GM19023 (cell line): Measurements from ENCODE around the gene RAD51.
"Not testable (repeated sequence)": the region's sequence is repeated elsewhere in the genome, so short reads cannot be mapped to it uniquely, and the experiment has no call there.

ENCODE experiments used
- ATAC-seq: cut with Tn5 transposase; IDR thresholded peaks from one replicate; pipeline ENCODE4 v1.9.1; 2021; ENCODE audit warnings: mild to moderate bottlenecking, moderate library complexity; ENCODE audit not compliant: unreplicated experiment

RAD51 gene

DNA sequence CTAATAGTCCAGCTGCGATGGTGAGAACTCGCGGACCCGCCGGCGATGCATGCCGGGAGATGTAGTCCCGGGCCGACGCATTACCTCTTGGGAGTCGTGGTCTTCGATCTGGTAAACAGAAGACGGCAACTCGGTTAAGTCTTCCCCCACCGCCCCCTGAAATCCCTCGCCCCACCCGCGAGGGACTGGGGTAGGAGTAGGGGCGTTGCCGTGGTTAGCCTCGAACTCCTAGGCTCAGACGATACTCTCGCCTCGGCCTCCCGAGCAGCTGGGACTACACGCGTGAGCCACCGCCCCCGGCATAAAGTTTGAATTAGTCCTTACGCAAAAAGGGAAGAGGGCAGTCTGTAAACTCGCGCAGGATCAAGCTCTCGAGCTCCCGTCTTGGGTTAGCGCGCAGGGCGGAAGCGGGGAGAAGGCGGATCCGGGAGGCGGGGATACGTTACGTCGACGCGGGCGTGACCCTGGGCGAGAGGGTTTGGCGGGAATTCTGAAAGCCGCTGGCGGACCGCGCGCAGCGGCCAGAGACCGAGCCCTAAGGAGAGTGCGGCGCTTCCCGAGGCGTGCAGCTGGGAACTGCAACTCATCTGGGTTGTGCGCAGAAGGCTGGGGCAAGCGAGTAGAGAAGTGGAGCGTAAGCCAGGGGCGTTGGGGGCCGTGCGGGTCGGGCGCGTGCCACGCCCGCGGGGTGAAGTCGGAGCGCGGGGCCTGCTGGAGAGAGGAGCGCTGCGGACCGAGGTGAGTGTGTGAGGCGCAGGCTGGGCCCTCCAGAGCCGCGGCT is at the start of gene RAD51:
Gene RAD51 (plus strand): TSS at position 487 of the 781 bp plus-strand sequence. CDS start 3,585 bp downstream, outside the sequence.
- peak; percentile 81 for ATAC-seq

DNA sequence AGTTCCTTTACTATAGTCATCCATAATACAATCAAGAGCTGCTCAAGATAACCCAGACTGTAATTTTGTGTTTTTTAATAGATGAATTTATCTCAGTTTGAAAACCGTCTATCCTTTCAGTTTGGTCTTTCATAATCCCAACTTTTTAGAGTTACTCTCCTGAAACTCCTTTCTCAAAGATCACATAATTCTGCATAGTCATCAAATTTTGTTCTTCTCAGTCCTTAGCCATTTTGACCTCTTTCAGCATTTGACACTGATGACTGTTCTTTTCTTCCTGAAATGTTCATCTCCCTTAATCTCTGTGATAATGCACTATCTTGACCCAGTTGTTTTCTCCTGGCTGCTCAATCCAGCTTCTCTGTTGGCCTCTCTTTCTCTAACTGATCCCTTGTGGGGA is 47.5 kb upstream of the RAD51 start:
- ATAC-seq: no peak

DNA sequence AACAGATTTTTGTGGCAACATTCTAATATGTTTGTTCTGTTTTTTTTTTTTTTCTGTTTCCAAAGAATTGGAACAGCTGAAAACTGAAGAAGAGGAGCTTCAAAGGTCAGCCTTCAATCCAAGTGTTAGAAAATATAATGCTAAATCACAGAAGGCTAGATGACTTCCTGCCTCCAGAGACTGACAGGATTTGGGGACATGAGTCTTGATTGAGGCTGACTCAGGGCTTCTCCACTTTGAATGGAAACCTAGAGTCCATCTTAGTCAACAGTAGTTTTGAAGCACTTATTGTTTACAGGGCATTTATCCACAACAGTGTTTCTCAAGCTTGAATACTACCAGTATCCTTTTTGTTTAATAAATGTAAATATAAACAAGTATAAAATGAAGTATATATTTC is 44.5 kb upstream of the RAD51 start:
- ATAC-seq: no peak

DNA sequence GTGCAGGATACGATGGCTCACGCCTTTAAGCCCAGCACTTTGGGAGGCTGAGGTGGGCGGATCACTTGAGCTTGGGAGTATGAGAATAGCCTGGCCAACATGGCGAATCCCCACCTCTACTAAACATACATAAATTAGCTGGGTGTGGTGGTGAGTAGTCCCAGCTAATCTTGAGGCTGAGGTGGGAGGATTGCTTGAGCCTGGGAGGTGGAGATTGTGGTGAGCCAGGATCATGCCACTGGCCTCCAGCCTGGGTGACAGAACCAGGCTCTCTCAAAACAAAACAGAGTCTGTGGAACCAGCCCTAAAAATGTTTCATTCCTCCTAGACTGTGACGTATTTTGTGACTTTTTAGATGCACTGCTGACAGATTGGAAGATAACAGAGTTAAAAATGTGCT is 34.3 kb upstream of the RAD51 start:
- no peak for ATAC-seq

DNA sequence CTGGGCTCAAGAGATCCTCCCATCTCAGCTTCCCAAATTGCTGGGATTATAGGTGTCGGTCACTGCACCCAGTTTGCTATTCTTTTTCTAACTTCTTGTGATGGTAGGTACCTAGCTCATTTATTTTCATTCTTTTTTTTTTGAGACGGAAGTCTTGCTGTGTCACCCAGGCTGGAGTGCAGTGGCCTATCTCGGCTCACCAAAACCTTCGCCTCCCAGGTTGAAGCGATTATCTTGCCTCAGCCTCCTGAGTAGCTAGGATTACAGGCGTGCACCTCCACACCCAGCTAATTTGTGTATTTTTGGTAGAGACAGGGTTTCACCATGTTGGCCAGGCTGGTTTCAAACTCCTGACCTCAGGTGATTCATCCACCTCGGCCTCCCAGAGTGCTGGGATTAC is 30.1 kb upstream of the RAD51 start:
- ATAC-seq: no peak

DNA sequence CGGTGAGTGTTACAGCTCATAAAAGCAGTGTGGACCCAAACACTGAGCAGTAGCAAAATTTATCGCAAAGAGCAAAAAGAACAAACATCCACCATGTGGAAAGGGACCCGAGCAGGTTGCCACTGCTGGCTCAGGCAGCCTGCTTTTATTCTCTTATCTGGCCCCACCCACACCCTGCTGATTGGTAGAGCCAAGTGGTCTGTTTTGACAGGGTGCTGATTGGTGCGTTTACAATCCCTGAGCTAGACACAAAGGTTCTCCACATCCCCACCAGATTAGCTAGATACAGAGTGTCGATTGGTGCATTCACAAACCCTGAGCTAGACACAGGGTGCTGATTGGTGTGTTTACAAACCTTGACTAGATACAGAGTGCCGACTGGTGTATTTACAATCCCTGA is 18.7 kb upstream of the RAD51 start:
- not testable (repeated sequence) for ATAC-seq

DNA sequence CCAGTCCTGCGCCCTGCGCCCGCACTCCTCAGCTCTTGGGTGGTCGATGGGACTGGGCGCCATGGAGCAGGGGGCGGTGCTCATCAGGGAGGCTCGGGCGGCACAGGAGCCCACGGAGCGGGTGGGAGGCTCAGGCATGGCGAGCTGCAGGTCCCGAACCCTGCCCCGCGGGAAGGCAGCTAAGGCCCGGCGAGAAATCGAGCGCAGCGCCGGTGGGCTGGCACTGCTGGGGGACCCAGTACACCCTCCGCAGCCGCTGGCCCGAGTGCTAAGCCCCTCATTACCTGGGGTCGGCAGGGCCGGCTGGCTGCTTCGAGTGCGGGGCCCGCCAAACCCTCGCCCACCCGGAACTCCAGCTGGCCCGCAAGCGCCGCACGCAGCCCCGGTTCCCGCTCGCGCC is 18.1 kb upstream of the RAD51 start:
- not testable (repeated sequence) for ATAC-seq

DNA sequence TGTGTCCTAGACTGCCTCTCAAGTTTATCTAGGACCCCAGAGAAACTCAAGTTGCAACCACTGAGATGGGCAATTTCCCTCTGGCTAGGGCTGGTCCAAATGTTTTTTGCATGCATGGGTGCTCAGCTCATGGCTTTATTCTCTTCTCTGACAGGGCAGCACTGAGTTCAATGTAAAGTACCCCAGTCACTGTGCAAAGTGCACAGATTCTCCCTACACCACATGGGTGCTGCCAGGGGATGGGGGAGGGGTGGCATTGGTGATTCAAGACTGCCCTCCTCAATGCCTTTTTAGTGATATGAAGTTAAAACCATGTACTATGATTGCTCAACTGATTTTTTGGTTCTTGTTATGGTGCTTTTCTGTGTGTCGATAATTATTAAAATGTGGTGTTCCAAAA is 14.8 kb upstream of the RAD51 start:
- ATAC-seq: no peak

DNA sequence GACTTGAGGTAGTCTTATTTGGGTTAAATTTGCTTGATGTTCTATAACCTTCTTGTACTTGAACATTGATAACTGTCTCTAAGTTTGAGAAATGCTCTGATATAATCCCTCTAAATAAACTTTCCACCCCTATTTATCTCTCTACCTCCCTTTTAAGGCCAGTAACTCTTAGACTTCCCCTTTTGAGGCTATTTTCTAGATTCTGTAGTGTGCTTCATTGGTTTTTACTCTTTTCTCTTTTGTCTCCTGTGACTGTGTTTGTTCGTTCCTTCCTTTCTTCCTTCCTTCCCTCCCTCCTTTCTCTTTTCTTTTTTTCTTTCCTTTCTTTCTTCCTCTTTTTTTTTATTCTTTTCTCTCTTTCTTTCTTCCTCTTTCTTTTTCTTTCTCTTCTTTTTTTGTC is 14.0 kb upstream of the RAD51 start:
- not testable (repeated sequence) for ATAC-seq

DNA sequence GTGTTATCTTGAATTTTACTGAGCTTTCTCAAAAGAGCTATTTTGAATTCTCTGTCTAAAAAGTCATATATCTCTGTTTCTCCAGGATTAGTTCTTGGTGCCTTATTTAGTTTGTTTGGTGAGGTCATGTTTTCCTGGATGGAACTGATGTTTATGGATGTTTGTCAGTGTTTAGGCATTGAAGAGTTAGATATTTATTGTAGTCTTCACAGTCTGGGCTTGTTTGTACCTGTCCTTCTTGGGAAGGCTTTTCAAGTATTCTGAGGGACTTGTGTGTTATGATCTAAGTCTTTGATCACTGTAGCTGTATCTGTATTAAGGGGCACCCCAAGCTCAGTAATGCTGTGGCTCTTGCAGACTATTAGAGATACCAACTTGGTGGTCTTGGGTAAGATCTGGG is 10.6 kb upstream of the RAD51 start:
- ATAC-seq: no peak

DNA sequence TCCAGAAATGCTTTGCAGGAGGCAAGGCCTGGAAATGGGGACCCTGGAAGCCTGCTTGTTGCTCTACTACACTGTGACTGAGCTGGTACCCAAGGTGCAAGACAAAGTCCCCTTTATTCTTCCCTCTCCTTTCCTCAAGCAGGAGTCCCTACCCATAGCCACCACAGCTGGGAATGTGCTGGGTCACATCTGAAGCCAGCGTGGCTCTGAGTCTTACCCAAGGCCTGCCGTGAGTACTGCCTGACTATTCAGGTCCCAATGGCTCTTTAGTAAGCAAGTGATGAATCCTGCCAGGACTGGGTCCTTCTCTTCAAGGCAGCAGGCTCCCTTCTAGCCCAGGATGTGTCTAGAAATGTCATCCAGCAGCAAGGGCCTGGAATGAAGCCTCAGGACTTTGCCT is 9.6 kb upstream of the RAD51 start:
- ATAC-seq: no peak

DNA sequence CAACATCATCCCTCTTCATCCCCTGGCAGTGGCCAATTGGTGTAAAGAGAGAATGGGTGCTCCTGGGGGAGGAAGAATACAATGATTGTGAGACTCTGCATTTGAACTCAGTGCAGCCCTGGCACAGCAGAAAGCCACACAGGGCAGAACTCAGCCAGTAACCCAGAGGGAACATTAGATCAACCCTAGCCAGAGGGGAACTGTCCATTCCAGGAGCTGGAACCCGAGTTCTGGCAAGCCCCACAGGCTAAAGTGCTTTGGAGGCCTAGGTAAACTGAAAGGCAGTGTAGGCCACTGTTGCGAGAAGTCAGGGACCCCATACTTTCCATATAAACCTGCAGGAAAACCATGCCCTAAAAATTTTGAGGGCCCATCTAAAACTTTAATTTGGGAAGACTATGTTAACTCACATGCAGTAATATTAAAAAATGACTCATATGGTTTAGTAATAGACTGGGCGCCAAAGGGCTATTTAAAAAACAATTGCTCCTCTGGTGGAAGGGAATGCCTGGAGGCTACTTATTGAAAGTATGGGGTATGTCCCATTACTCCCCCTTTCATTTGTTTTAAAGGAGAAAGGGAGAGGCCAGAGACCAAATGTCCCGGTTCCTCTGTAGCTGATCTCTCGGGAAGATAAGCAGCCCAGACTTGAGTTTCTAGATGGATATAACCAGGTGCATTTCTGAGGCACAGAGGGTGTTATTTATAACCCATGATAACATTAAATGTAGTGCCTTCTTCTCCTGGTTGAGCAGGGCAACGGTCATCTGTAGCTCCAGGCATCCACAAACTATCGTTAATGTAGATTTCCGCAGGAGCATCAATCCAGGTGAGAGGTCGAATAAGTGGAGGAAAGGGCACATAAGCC is 5.8 kb upstream of the RAD51 start:
- ATAC-seq: no peak

DNA sequence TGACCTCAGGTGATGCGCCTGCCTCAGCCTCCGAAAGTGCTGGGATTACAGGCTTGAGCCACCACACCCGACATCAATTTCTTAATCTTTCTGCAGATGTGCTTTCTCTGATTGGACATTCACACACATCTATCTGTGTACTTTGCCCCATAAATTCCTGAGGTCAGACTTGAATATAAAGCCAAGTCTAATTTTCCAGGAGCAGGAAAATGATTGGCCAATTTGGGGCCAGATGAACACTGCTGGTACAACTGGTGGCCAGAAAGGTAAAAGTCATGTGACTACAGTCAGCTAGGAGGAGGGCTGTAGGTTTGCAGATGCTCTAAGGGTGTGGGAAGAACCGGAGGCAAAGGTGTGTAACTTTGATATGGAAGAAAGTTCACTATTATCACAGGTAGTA is 3.2 kb upstream of the RAD51 start:
- no peak for ATAC-seq

DNA sequence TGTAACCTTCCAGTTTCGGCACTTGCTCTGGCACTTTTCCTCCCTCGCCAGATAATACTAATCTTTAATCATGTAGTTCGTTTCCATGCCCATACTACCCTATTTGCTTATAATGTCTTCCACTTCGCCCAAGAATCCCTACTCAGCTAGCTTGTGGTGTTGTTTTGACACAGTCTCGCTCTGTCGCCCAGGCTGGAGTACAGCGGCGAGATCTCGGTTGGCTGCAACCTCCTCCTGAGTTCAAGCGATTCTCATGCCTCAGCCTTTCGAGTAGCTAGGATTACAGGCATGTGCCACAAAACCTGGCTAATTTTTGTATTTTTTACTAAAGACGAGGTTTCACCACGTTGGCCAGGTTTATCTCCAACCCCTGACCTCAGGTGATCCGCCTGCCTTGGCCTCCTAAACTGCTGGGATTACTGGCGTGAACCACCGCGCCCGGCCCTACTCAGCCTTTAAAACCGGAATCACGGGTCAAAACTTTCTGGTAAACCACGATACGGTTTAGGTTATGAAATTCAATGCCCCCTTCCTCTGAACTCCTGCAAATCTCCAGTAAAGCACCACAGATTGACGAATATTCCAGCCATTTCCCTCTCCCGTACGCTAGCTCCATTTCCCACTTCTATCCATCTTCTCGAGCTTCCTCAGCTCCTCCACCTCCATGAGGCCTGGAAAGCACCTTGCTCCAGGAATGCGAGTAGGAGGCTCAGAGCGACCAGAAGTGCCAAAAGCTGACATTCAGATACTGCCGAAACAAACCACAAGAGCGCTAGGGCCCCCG is 878 bp upstream of the RAD51 start:
- no peak for ATAC-seq

DNA sequence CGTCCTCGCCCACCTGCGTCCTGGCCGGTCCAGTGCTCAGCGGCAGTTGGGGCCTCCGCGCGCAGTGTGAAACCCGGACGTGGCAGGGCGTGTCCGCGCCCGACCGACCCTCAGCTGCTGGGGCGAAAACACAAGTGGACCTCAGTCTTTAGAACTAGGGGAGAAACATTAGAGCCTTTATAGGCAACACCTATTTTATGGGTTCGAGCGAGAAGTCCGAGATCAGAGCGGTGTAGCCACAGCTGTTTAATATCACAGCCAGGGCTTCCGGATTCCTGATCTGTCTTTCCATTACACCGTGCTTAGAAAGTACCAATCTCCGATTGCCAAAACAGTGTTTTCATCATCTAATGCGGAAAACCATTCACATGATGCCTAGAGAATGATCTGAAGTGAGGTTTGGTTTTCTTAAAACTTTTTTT is 506 bp downstream of the RAD51 start:
- ATAC-seq: no peak

DNA sequence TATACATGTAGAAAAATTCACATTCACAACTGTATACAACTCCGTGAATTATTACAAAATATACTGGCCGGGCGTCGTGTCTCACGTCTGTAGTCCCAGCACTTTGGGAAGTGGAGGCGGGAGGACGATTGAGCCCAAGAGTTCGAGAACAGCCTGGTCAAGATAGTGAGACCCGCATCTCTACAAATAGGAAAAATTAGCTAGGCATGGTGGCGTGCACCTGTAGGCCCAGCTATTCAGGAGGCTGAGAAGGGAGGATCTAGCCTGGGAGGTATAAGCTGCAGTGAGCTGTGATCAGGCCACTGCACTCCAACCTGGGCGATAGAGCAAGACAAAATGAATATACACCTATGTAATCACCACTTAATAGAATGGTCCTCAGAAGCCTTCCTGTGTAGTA is 1.3 kb downstream of the RAD51 start:
- no peak for ATAC-seq

DNA sequence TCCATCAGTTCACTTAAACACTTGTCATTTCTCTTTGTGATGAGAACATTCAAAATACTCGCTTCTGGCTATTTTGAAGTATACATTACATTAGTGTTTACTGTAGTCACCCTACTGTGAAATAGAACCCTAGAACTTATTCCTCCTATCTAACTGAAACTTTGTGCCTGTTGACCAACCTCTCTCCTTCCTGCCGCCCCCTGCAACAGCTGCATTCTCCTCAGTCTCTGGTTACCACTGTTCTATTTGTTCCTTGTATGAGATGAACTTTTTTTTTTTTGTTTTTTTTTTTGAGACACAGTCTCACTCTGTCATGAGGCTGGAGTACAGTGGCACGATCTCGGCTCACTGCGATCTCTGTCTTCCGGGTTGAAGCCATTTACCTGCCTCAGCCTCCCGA is 2.9 kb downstream of the RAD51 start:
- ATAC-seq: no peak

DNA sequence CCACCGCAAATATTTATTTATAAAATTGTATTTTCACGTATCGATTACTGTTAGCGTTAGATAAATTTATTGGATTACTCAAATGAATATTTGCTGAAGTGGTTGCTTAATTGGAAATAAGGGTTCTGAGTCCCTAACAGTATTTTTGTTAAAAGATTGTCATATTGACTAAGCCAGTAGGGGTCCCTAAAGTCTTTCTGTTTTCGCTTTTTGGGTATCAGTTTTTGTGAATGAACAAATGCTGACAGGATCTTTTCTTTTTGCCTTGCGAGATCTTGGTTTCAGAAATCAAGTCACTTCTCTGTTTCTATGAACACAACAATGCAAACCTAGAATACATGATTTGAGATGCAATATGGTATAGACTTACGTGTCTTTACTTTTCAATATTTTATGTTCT is 7.1 kb downstream of the RAD51 start:
- no peak for ATAC-seq

DNA sequence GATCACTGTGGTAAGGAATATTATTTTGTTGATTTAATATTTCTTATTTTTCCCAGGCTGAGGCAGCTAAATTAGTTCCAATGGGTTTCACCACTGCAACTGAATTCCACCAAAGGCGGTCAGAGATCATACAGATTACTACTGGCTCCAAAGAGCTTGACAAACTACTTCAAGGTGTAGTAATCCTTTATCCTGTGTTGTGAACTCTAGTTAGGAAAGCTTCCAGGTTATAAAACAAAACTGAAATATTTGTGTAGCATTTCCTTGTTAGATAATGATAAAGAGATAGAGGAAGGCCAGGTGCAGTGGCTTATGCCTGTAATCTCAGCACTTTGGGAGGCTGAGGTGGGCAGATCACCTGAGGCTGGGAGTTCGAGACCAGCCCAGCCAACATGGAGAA is 11.1 kb downstream of the RAD51 start:
- ATAC-seq: no peak

DNA sequence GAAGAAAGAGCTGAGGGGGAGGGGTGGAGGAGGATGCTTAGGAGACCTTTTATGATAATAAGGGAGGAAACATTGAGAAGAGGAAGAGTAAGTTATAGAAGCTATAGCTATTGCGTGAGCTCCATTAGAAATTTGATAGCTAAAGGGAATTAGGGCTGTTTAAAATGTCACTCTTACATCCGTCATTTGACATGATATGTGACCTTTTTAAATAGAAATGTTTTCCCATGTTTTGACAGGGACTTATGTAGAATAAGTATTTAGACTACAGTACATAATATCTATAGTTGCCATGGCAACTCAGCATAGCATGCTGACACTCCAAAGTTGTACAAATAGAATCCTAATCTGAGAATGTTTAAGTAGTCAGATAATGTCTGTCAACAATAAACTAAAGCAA is 19.2 kb downstream of the RAD51 start:
- ATAC-seq: no peak

DNA sequence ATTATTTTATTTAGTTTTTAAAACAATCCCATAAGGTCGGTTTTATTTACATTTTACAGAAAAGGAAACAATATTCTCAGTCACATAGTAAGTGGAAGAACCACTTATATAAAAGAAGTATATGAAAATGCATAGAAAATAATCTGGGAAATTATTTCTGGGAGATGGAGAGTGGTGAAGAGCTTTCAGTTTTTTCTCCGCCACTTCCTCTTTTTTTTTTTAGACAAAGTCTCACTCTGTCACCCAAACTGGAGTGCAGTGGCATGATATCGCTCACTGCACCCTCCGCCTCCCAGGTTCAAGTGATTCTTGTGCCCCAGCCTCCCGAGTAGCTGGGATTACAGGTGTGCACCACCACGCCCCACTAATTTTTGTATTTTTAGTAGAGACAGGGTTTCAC is 21.2 kb downstream of the RAD51 start:
- ATAC-seq: no peak
